ENCODE measurements around the gene PLAU. TPM values are rescaled to one million over a fixed set of nuclear protein-coding genes. Genes with fewer than 3 reads are reported as not detected.

The PLAU gene
- 29.1 TPM for total RNA-seq

GRCh38 chr10:73910764-73911552 lies at the start of gene PLAU:
Gene PLAU, plus strand, starts transcription at chr10:73911132. Its CDS starts 424 bp downstream, at chr10:73911556.
- DNase-seq: no peak

DNA sequence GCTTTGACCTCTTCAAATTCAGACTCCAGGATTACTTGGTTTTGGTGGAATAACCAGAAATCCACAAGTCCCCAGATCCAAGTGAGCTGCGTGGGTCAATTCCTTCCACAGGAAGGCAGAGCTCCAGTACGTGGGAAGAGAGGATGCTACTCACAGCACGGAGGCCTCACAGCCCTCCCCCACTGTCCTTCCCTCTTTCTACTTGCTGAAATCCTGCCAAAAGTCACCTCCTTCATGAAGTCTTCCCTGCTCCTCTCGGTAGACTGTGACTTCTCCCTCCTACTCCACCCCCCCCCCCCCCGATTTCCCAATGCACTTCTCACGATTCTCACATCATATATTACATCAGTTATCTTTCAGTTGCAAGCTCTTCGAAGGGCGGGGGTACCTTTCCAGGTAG lies 48.9 kb upstream of the PLAU start:
- no peak for DNase-seq

GRCh38 chr10:73863039-73863817 lies 47.7 kb upstream of the PLAU start:
- no peak for DNase-seq

DNA sequence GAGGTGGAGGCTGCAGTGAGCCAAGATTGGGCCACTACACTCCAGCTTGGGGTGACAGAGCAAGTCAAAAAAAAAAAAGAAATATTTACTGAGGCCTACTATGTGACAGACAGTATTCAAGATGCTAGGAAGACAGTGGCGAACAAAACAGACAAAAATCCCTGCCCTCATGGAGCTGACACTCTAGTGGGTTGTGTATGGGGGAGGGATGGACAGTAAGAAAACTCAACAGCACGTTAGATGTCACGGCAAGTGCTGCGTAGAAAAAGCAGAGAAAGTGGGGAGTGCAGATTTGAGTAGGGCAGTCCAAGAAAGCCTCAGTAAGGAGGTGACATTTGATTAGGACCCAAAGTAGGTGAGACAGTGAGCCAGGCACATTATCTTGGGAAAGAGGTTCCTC lies 46.7 kb upstream of the PLAU start:
- DNase-seq: no peak

GRCh38 chr10:73865107-73865458 lies 45.8 kb upstream of the PLAU start:
- no peak for DNase-seq

- DNase-seq: no peak
These were observed 45.2 kb upstream of the PLAU start for GRCh38 chr10:73865459-73866442.

- DNase-seq: no peak
These were observed 44.3 kb upstream of the PLAU start for GRCh38 chr10:73866621-73867020.

GRCh38 chr10:73867126-73867807 lies 43.7 kb upstream of the PLAU start:
- DNase-seq: peak; percentile 13

DNA sequence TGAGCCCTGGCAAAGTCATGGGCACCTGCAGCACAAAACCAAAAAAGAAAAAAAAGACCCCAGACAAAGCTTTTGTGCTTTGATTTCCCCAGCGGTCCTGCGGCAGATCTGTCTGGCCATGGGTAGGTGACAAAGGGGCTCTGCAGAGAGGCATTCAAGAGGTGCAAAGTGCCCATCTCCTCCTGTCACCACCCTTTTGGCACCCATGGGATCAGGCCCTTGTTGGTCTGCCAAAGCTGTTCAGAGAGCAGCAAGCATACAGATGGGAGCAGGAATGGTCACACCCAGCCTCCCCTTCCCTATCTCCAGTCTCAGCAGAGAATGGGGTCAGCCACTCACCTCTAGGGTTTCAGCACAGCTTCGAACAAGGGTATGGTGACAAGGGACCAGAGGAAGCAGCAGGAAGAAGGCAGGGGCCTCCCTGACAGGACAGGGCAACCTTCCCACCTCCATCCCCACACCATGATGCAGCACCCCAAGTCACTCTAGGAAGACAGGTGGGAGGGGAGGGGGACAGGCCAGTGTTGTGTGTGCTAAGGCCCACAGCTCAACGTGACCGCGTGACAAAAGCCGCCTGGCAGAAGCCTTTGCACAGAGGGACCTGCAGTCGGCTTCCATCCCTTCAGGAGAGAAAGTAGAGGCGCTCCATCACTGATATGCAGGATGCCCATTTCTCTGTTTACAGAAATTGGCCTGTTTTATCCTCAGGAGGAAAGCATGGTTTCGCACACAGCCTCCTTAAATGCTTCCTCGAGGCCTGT lies 42.9 kb upstream of the PLAU start:
- DNase-seq: no peak

GRCh38 chr10:73868655-73869195 lies 42.2 kb upstream of the PLAU start:
- no peak for DNase-seq

- no peak for DNase-seq
These were observed 39.4 kb upstream of the PLAU start for GRCh38 chr10:73871295-73872189.

DNA sequence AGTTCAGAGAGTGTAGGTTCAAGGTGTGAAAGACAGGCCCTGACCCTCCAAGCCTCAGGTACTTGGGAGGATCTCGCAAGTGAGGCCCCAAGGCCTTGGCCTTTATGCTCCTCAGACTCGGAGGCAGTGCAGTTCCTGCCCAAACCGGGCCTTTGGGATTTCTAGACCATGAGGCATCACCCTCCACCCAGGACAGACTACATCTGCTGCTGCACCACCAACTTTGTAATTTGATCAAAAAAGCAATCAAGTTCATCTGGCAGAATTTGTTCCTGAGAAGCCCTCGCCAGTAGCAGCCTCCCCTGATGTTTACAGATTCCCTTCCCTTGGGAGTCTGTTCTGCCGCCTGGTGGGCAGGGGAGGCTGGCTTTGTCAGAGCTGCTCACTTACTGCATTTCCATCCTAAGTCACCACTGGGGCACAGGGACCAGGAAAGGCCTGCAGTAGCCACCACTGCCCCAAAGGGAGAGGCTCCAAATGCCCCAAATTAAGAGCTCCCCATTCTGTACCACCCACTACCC lies 38.7 kb upstream of the PLAU start:
- no peak for DNase-seq

DNA sequence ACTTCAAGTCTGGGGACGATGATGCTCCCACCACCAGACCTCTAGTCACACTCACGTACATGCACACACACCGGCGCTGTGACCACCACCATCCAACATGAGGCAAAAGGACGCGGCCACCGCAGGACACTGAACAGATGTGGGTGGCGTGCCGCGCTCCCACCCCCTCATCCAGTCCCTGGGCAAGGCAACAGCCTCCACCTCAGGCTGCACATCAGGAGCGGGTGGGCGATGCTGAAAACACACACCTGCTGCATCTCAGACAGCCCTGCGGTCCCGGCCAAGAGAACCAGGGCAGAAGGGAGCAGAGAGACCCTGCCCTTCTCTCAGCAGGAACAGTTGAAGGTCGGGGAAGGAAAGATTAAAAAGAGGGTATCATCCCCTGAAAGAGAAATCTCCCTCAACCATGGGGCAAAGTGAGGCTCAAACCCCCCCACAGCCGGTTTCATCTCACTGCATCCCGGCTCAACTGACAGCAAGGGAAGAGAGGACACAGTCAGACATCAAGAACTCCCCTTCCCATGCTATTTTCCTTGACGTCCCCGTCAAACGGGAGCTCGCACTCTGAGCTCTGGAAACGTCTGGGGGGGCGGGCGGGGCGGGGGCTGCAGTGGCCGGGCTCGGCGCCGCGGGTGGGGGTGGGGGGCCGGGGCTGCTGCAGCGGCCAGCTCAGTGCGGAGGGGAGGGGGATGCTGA lies 37.6 kb upstream of the PLAU start:
- no peak for DNase-seq

- no peak for DNase-seq
These were observed 37.1 kb upstream of the PLAU start for GRCh38 chr10:73873838-73874215.

- DNase-seq: peak; percentile 70
These were observed 36.4 kb upstream of the PLAU start, which contains the start of gene CAMK2G for GRCh38 chr10:73874267-73875138. Gene CAMK2G, minus strand, starts transcription at chr10:73874555. Its CDS starts 94 bp downstream, at chr10:73874461.

GRCh38 chr10:73875139-73875475 lies 35.8 kb upstream of the PLAU start:
- DNase-seq: peak; percentile 10

DNA sequence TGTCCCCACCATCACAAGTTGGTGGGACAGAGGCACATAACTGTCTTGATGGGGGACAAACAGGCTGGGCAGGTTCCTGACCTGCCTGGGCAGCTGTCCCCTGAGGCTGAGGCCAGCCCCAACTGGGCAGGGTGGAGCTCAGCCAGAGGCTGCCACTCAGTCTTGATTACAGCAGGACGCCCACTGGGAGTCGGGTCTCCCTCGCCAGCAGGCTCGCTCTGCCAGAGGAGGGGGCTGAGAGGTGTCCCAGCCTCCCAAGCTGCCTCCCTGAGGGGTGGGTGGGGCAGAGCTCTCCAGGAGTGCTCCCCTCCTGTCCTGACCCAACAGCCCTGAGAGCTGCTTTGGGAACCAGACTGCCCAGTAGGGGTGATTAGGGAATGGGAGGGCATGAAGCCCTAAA lies 34.8 kb upstream of the PLAU start:
- DNase-seq: no peak

DNA sequence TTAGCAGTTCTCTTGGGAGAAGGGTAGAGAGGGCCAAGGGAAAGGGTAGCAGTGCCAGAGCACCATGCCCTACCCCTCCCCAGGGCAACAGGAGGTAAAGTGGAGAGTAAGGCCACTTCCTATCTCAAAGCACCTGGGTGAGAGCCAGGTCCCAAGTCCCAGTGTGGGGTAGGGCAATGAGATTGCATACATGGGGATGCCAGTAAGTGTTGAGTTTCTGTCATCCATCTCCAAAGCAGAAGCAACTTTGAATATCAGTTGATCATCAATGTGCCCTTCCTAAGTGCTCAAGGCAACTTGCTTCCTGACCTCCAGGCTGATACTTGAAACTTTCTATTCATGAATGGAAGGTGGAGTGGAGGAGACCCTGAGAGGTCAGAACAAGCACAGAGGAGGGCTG lies 34.4 kb upstream of the PLAU start:
- DNase-seq: no peak
